Vagina (tissue), 2 donors: ENCODE data around the gene PPARA. TPM values are rescaled to one million over a fixed set of nuclear protein-coding genes. Genes with fewer than 3 reads are reported as not detected.

Source experiments
- DNase-seq, 2 donors: peaks; one replicate each; pipeline ENCODE4 v3.0.0-alpha.2; 2017; ENCODE audit errors: extremely low spot score in 2 of 2
- H3K27ac ChIP-seq: fragments of 200-600 bp; sonication (generic); one replicate; pipeline ENCODE4 v1.5.1; 2019
- H3K27me3 ChIP-seq: fragments of 200-600 bp; sonication (generic); one replicate; pipeline ENCODE4 v1.5.1; 2019
- H3K36me3 ChIP-seq, 2 donors: fragments of 200-600 bp; sonication (generic); one replicate each; pipeline ENCODE4 v1.5.1; 2017 to 2019
- H3K4me1 ChIP-seq: fragments of 200-600 bp; sonication (generic); one replicate; pipeline ENCODE4 v1.5.1; 2019
- H3K4me3 ChIP-seq, 2 donors: fragments of 200-600 bp; sonication (generic); 1 replicate in 1 of 2; 2 replicates in 1 of 2; pipeline ENCODE4 v1.5.1; 2016 to 2019
- H3K9me3 ChIP-seq: fragments of 200-600 bp; sonication (generic); one replicate; pipeline ENCODE4 v1.5.1; 2019
- POLR2A ChIP-seq, 2 donors: fragments of 450-650 bp; IDR thresholded peaks; one replicate each; pipeline ENCODE4 v1.6.1; 2017; ENCODE audit warnings: antibody characterized with exemption in 2 of 2, mild to moderate bottlenecking in 2 of 2, moderate library complexity in 2 of 2
- POLR2AphosphoS5 ChIP-seq, 2 donors: sonication (generic); formaldehyde crosslinking; IDR thresholded peaks; one replicate each; pipeline ENCODE4 v1.9.0; 2017; ENCODE audit warnings: antibody characterized with exemption in 2 of 2, mild to moderate bottlenecking in 2 of 2, low read depth in 1 of 2; ENCODE audit not compliant: insufficient read depth in 1 of 2
- intact Hi-C: fragments of 100-400 bp; cut with DNase I; formaldehyde crosslinking; loops from one replicate; pipeline ENCODE4 v1.15.1; 2023
- total RNA-seq: library from RNA; depleted of rRNA; stranded (reverse); fragments of >200 nt; gene quantifications from one replicate; pipeline ENCODE4 v1.2.3, GENCODE V29; 2016
- TF ChIP-seq, protein P1 (sequence below), 3 experiments: fragments of 450-650 bp in 2 of 3; fragments of 200-600 bp in 1 of 3; sonication (generic) in 1 of 3; IDR thresholded peaks; one replicate each; pipeline ENCODE4 v1.5.1; 2017 to 2019; ENCODE audit warnings: antibody characterized with exemption in 3 of 3, mild to moderate bottlenecking in 2 of 3, moderate library complexity in 2 of 3

Gene PPARA
- total RNA-seq, 1 donor from 2014 or later = 13.5 TPM

DNA sequence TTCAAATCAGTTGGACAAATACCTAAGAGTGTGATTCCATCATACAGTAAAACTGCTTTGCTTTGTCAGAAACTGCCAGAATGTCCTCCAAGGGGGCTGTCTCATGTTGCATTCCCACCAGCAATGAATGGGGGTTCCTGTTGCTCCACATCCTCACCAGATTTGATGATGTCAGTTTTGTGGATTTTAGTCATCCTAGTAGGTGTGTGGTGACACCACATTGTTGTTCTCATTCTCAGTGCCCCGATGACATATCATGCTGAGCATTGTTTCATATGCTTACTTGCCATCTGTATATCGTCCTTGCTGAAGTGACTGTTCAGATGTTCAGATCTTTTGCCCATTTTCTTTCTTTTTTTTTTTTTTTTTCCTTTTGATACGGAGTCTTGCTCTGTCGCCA, 62.7 kb downstream of the PPARA start:
- Histone ChIP-seq H3K4me1 (no peaks in the 10 kb centered on the region), H3K36me3 (peaks cover 0 to 38% of the 10 kb centered on the region in 2 donors), H3K4me3 (no peak overlapping the region), H3K27me3 (no peaks in the 10 kb centered on the region), H3K9me3 (peaks cover 10% of the 10 kb centered on the region), H3K27ac (no peak overlapping the region)
- intact Hi-C loops = no loop called here
- DNase-seq = no peak
- TF ChIP-seq POLR2AphosphoS5 (IDR thresholded peaks at IDR 0.05; ENCODE audit: insufficient read depth in 1 of 2, low read depth in 1 of 2) = no peak
- TF ChIP-seq POLR2A (IDR thresholded peaks at IDR 0.05) = no peak
- TF ChIP-seq, protein P1, sequence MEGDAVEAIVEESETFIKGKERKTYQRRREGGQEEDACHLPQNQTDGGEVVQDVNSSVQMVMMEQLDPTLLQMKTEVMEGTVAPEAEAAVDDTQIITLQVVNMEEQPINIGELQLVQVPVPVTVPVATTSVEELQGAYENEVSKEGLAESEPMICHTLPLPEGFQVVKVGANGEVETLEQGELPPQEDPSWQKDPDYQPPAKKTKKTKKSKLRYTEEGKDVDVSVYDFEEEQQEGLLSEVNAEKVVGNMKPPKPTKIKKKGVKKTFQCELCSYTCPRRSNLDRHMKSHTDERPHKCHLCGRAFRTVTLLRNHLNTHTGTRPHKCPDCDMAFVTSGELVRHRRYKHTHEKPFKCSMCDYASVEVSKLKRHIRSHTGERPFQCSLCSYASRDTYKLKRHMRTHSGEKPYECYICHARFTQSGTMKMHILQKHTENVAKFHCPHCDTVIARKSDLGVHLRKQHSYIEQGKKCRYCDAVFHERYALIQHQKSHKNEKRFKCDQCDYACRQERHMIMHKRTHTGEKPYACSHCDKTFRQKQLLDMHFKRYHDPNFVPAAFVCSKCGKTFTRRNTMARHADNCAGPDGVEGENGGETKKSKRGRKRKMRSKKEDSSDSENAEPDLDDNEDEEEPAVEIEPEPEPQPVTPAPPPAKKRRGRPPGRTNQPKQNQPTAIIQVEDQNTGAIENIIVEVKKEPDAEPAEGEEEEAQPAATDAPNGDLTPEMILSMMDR (IDR thresholded peaks at IDR 0.05) = no peak

DNA sequence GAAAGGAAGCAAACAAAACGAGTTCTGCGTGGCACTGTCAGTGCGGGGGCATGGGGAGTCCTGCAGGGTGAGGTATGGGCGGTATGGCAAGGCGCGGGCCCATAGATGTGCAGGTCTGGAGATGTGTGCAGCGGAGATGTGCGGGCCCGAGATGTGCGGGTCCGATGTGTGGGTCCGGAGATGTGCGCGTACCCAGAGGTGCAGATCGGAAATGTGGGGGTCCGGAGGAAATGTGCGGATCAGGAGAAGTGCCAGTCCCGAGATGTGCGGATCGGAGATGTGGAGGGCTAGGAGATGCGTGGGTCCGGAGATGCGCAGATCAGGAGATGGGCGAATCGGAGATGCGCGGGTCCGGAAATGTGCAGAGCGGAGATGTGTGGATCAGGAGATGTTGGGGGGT, 63.8 kb downstream of the PPARA start:
- H3K4me3 ChIP-seq = no peak overlapping the region
- DNase-seq = no peak
- intact Hi-C loops = no loop called here
- no peak overlapping the region for H3K27ac ChIP-seq
- no peaks in the 10 kb centered on the region for H3K4me1 ChIP-seq
- peaks cover 0 to 49% of the 10 kb centered on the region in 2 donors for H3K36me3 ChIP-seq
- no peaks in the 10 kb centered on the region for H3K27me3 ChIP-seq
- TF ChIP-seq POLR2A (IDR thresholded peaks at IDR 0.05) = no peak
- TF ChIP-seq POLR2AphosphoS5 (IDR thresholded peaks at IDR 0.05; ENCODE audit: insufficient read depth in 1 of 2, low read depth in 1 of 2) = no peak
- TF ChIP-seq, protein P1 (IDR thresholded peaks at IDR 0.05) = no peak
- peaks cover 2% of the 10 kb centered on the region for H3K9me3 ChIP-seq

DNA sequence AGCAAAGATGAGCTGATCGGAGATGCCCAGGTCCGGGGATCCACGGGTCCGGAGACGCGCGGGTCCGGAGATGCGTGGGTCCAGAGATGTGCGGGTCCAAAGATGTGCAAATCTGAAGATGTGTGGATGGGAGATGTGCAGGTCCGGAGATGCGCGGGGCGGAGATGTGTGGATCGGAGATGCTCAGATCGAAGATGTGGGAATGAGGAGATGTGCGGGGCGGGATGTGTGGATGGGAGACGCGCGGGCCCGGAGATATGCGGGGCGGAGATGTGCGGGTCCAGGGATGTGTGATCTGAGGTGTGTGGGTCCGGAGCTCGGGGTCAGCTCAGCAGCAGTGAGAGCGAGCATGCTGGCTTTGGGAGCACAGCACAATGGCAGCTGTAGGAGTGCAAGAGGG, 64.3 kb downstream of the PPARA start:
- no peaks in the 10 kb centered on the region for H3K9me3 ChIP-seq
- TF ChIP-seq, protein P1 (IDR thresholded peaks at IDR 0.05) = no peak
- no peak for TF ChIP-seq POLR2A (IDR thresholded peaks at IDR 0.05)
- TF ChIP-seq POLR2AphosphoS5 (IDR thresholded peaks at IDR 0.05; ENCODE audit: insufficient read depth in 1 of 2, low read depth in 1 of 2) = no peak
- H3K36me3 ChIP-seq = peaks cover 0 to 50% of the 10 kb centered on the region in 2 donors
- no peak overlapping the region for H3K4me3 ChIP-seq
- DNase-seq = no peak
- H3K4me1 ChIP-seq = no peaks in the 10 kb centered on the region
- intact Hi-C loops = no loop called here
- H3K27me3 ChIP-seq = no peaks in the 10 kb centered on the region
- no peak overlapping the region for H3K27ac ChIP-seq

DNA sequence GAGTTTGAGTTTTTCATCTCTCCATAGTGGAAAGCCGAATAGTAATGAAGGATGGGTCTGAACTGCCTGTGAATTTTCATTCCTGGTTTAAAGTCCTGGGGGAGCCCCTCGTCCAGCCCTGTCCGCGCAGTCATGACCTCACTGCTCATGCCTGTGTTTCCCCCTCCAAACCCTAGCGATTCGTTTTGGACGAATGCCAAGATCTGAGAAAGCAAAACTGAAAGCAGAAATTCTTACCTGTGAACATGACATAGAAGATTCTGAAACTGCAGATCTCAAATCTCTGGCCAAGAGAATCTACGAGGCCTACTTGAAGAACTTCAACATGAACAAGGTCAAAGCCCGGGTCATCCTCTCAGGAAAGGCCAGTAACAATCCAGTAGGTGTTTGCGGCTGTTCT, 69.3 kb downstream of the PPARA start:
- no peak for TF ChIP-seq POLR2A (IDR thresholded peaks at IDR 0.05)
- TF ChIP-seq, protein P1 (IDR thresholded peaks at IDR 0.05) = no peak
- intact Hi-C loops = loop anchor here (2.0 kb wide), 1 partner anchor 57 kb away; no protein-coding TSS in a partner anchor
- H3K36me3 ChIP-seq = peaks cover 0 to 67% of the 10 kb centered on the region in 2 donors
- no peak overlapping the region for H3K4me3 ChIP-seq
- no peak overlapping the region for H3K27ac ChIP-seq
- no peak for DNase-seq
- no peaks in the 10 kb centered on the region for H3K9me3 ChIP-seq
- no peaks in the 10 kb centered on the region for H3K4me1 ChIP-seq
- H3K27me3 ChIP-seq = no peaks in the 10 kb centered on the region

DNA sequence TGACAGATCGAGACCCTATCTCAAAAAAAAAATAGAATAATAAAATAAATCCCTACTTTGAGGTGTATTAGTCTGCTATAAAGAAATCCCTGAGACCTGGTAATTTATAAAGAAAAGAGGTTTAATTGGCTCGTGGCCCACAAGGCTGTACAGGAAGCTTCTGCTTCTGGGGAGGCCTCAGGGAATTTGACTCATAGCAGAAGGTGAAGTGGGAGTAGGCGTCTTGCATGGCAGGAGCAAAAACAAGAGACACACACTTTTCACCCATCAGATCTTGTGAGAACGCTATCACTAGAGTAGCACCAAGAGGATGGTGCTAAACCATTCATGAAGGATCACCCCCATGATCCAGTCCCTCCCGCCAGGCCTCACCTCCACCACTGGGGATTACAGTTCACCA, 70.6 kb downstream of the PPARA start:
- intact Hi-C loops = no loop called here
- H3K9me3 ChIP-seq = no peaks in the 10 kb centered on the region
- no peak overlapping the region for H3K4me3 ChIP-seq
- no peak overlapping the region for H3K27ac ChIP-seq
- H3K4me1 ChIP-seq = no peaks in the 10 kb centered on the region
- peaks cover 0 to 59% of the 10 kb centered on the region in 2 donors for H3K36me3 ChIP-seq
- no peak for DNase-seq
- TF ChIP-seq, protein P1 (IDR thresholded peaks at IDR 0.05) = no peak
- H3K27me3 ChIP-seq = no peaks in the 10 kb centered on the region
